ENCODE measurements around the gene ZNF182.

- no peak for TF ChIP-seq EZH2 (IDR thresholded peaks at IDR 0.05; ENCODE audit: insufficient read depth, poor library complexity, severe bottlenecking)
- no peak for TF ChIP-seq EZH2phosphoT487 (IDR thresholded peaks at IDR 0.05; ENCODE audit: insufficient read depth, low read depth)
These were observed 17.5 kb upstream of the ZNF182 start for GRCh38 chrX:48021026-48021900.
